Stimulated activated CD8-positive, alpha-beta memory T cell treated with anti-CD3 and anti-CD28 coated beads, Interleukin-7, amount 100 ng/mL, for 24 hours (primary cell): ENCODE results near the gene JUNB.
"Not testable (repeated sequence)": the region's sequence is repeated elsewhere in the genome, so short reads cannot be mapped to it uniquely, and the experiment has no call there.

ENCODE experiments used
- DNase-seq: peaks from one replicate; pipeline ENCODE4 v3.0.0-alpha.2; 2020; ENCODE audit warnings: low read depth

Gene JUNB

GRCh38 chr19:12789098-12789903, 2.0 kb upstream of the JUNB start:
- DNase-seq, result no peak

- peak; percentile 86 for DNase-seq
These were observed 1.2 kb upstream of the JUNB start for GRCh38 chr19:12789904-12790619.

- no peak for DNase-seq
These were observed 500 bp upstream of the JUNB start for GRCh38 chr19:12790628-12791344.

GRCh38 chr19:12792051-12792852, 966 bp downstream of the JUNB start:
- DNase-seq, result no peak

GRCh38 chr19:12792853-12793289, 1.6 kb downstream of the JUNB start:
- DNase-seq, result no peak

GRCh38 chr19:12793290-12794195, 2.3 kb downstream of the JUNB start:
- DNase-seq, result peak; percentile 81

- no peak for DNase-seq
These were observed 3.1 kb downstream of the JUNB start for GRCh38 chr19:12794196-12794941.

- DNase-seq, result no peak
These were observed 3.7 kb downstream of the JUNB start for GRCh38 chr19:12794971-12795381.

- no peak for DNase-seq
These were observed 5.1 kb downstream of the JUNB start for GRCh38 chr19:12796146-12797071.

GRCh38 chr19:12797141-12797587, 5.9 kb downstream of the JUNB start:
- no peak for DNase-seq

GRCh38 chr19:12797607-12798006, 6.3 kb downstream of the JUNB start:
- not testable (repeated sequence) for DNase-seq

GRCh38 chr19:12799742-12800465, 8.6 kb downstream of the JUNB start:
- no peak for DNase-seq

- no peak for DNase-seq
These were observed 9.1 kb downstream of the JUNB start for GRCh38 chr19:12800466-12800770.

- no peak for DNase-seq
These were observed 9.7 kb downstream of the JUNB start for GRCh38 chr19:12800923-12801465.

GRCh38 chr19:12801466-12802266, 10.4 kb downstream of the JUNB start, which contains the start of the genes PRDX2 and THSD8:
TSS of gene PRDX2 (minus strand) at chr19:12801800. CDS start at chr19:12801261, 539 bp downstream.
TSS of gene THSD8 (plus strand) at chr19:12802069. CDS start at chr19:12802072, 3 bp downstream.
- DNase-seq, result no peak

- no peak for DNase-seq
These were observed 11.2 kb downstream of the JUNB start for GRCh38 chr19:12802267-12803106.
